HCT116 (cell line): Measurements from ENCODE around the gene SPATA19. TPM values are rescaled to one million over a fixed set of nuclear protein-coding genes. Genes with fewer than 3 reads are reported as not detected.

ENCODE experiments used
- ATAC-seq: fragments of 200-7000 bp; cut with Tn5 transposase; 2 replicates; pipeline ENCODE4 v1.9.1; 2020; ENCODE audit warnings: mild to moderate bottlenecking, moderate library complexity
- BruUV-seq: library from RNA; stranded (reverse); fragments of 400-500 nt; replicated peaks from 2 replicates; lab custom pipeline; 2021; lab: Mats Ljungman, UMichigan
- CTCF ChIA-PET: fragments of 300-600 bp; sonication (Branson Sonifier 250); formaldehyde crosslinking; loops from one replicate; lab custom pipeline; 2021; ENCODE audit warnings: antibody characterized with exemption; lab: Charles Lee
- POLR2A ChIA-PET: fragments of 300-600, 350-600 bp; sonication (Branson Sonifier 250); formaldehyde crosslinking; loops from one replicate; lab custom pipeline; 2021; ENCODE audit warnings: antibody characterized with exemption; lab: Charles Lee
- RAD21 ChIA-PET, 2 experiments: fragments of 300-600 bp; sonication (Branson Sonifier 250); formaldehyde crosslinking; loops; one replicate each; lab custom pipeline; 2023; ENCODE audit warnings: low total read pairs in 2 of 2; ENCODE audit not compliant: uncharacterized antibody in 2 of 2, unreplicated experiment in 2 of 2, low non-redundant PET in 1 of 2; lab: Charles Lee
- DNase-seq: peaks from one replicate; pipeline ENCODE4 v3.0.0-alpha.2; 2010; ENCODE audit warnings: low read depth, low spot score
- H2AFZ ChIP-seq: fragments of 200-600 bp; shearing (Covaris generic), sonication (generic); 2 replicates; pipeline ENCODE4 v1.6.1; 2017; ENCODE audit warnings: low read depth, mixed run types, mixed read lengths, antibody characterized with exemption, low read length; ENCODE audit not compliant: poor library complexity, severe bottlenecking
- H3K27ac ChIP-seq: 2 replicates; pipeline ENCODE4 v1.5.1; 2012; ENCODE audit warnings: low read depth, low read length
- H3K27me3 ChIP-seq: fragments of 200-600 bp; sonication (generic); 2 replicates; pipeline ENCODE4 v1.6.1; 2016; ENCODE audit warnings: mixed run types, low read length, mixed read lengths; ENCODE audit not compliant: insufficient read depth
- H3K36me3 ChIP-seq, 2 experiments: fragments of 200-500 bp in 1 of 2; fragments of 200-600 bp in 1 of 2; sonication (Bioruptor generic) in 1 of 2; sonication (generic) in 1 of 2; 2 replicates each; pipeline versions ENCODE4 v1.5.1 to v1.6.1; 2014 to 2016; ENCODE audit warnings: low read length in 2 of 2, inconsistent platforms in 1 of 2, mixed read lengths in 1 of 2, mixed run types in 1 of 2; ENCODE audit not compliant: insufficient read depth in 2 of 2, control insufficient read depth in 1 of 2
- H3K4me1 ChIP-seq, 2 experiments: fragments of 200-600 bp in 1 of 2; sonication (generic) in 1 of 2; 2 replicates each; pipeline versions ENCODE4 v1.5.1 to v1.6.1; 2012 to 2017; ENCODE audit warnings: low read length in 2 of 2, inconsistent platforms in 1 of 2, mild to moderate bottlenecking in 1 of 2, mixed read lengths in 1 of 2, mixed run types in 1 of 2, moderate library complexity in 1 of 2; ENCODE audit not compliant: insufficient read depth in 2 of 2, control insufficient read depth in 1 of 2
- H3K4me2 ChIP-seq: fragments of 200-600 bp; sonication (generic); 2 replicates; pipeline ENCODE4 v1.6.1; 2017; ENCODE audit warnings: mixed run types, low read length, mixed read lengths
- H3K4me3 ChIP-seq, 2 experiments: fragments of 200-600 bp in 1 of 2; sonication (generic) in 1 of 2; replicated peaks in 1 of 2; 2 replicates each; pipeline ENCODE4 v1.5.1; 2011 to 2016; ENCODE audit warnings: low read length in 2 of 2, control low read depth in 1 of 2, low read depth in 1 of 2, mild to moderate bottlenecking in 1 of 2, mixed read lengths in 1 of 2, mixed run types in 1 of 2
- H3K79me2 ChIP-seq: fragments of 200-600 bp; sonication (generic); 2 replicates; pipeline ENCODE4 v1.6.1; 2017; ENCODE audit warnings: mild to moderate bottlenecking, mixed run types, low read length, moderate library complexity, mixed read lengths; ENCODE audit not compliant: insufficient read depth
- H3K9ac ChIP-seq: fragments of 200-600 bp; sonication (generic); 2 replicates; pipeline ENCODE4 v1.6.1; 2016; ENCODE audit warnings: low read length, mixed read lengths
- H3K9me2 ChIP-seq: fragments of 200-600 bp; sonication (generic), shearing (Covaris generic); 2 replicates; pipeline ENCODE4 v1.6.1; 2017; ENCODE audit warnings: mixed run types, mild to moderate bottlenecking, moderate library complexity; ENCODE audit not compliant: insufficient read depth
- H3K9me3 ChIP-seq, 2 experiments: fragments of 200-500 bp in 1 of 2; fragments of 200-600 bp in 1 of 2; sonication (Bioruptor generic) in 1 of 2; sonication (generic) in 1 of 2; 2 replicates each; pipeline ENCODE4 v1.6.1; 2014 to 2017; ENCODE audit warnings: low read length in 2 of 2, mixed read lengths in 2 of 2, inconsistent platforms in 1 of 2, low read depth in 1 of 2, mild to moderate bottlenecking in 1 of 2, mixed run types in 1 of 2, moderate library complexity in 1 of 2; ENCODE audit not compliant: control insufficient read depth in 1 of 2, insufficient read depth in 1 of 2
- H4K20me1 ChIP-seq: fragments of 200-600 bp; sonication (generic), shearing (Covaris generic); 2 replicates; pipeline ENCODE4 v1.6.1; 2017; ENCODE audit warnings: mixed run types, mild to moderate bottlenecking, moderate library complexity; ENCODE audit not compliant: insufficient read depth
- CBX3 ChIP-seq: IDR thresholded peaks from 2 replicates; pipeline ENCODE4 v1.6.1; 2012; ENCODE audit warnings: low read depth
- CEBPB ChIP-seq: IDR thresholded peaks from 2 replicates; pipeline ENCODE4 v1.6.1; 2012; ENCODE audit warnings: low read depth
- CTCF ChIP-seq, 3 experiments: fragments of 200-600 bp in 1 of 3; sonication (generic) in 1 of 3; IDR thresholded peaks in 2 of 3; conservative IDR thresholded peaks in 1 of 3; 2 replicates each; pipeline ENCODE4 v1.5.1; 2012 to 2017; ENCODE audit warnings: low read depth in 2 of 3, low read length in 2 of 3, antibody characterized with exemption in 1 of 3, borderline replicate concordance in 1 of 3, control low read depth in 1 of 3, mild to moderate bottlenecking in 1 of 3, mixed read lengths in 1 of 3, mixed run types in 1 of 3, moderate library complexity in 1 of 3; ENCODE audit not compliant: insufficient read depth in 1 of 3
- EGR1 ChIP-seq: IDR thresholded peaks from 2 replicates; pipeline ENCODE4 v1.6.1; 2012; ENCODE audit warnings: low read depth
- EZH2phosphoT487 ChIP-seq: fragments of 200-600 bp; IDR thresholded peaks from 2 replicates; pipeline ENCODE4 v1.6.1; 2018; ENCODE audit warnings: antibody characterized with exemption, borderline replicate concordance
- FOSL1 ChIP-seq: IDR thresholded peaks from 2 replicates; pipeline ENCODE4 v1.6.1; 2012; ENCODE audit warnings: low read depth
- JUND ChIP-seq: IDR thresholded peaks from 2 replicates; pipeline ENCODE4 v1.6.1; 2012
- POLR2A ChIP-seq: IDR thresholded peaks from 2 replicates; pipeline ENCODE4 v1.7.0; 2011; ENCODE audit warnings: borderline replicate concordance; ENCODE audit not compliant: insufficient read depth, insufficient read length; ENCODE audit errors: extremely low read depth
- RAD21 ChIP-seq: IDR thresholded peaks from 2 replicates; pipeline ENCODE4 v1.6.1; 2012; ENCODE audit warnings: low read depth, mild to moderate bottlenecking
- SIN3A ChIP-seq: IDR thresholded peaks from 2 replicates; pipeline ENCODE4 v1.6.1; 2012; ENCODE audit warnings: low read depth
- SRF ChIP-seq: IDR thresholded peaks from 2 replicates; pipeline ENCODE4 v1.6.1; 2012; ENCODE audit warnings: low read depth
- TCF7L2 ChIP-seq: IDR thresholded peaks from 2 replicates; pipeline ENCODE4 v1.7.0; 2011; ENCODE audit warnings: borderline replicate concordance, inconsistent platforms; ENCODE audit not compliant: insufficient read depth, insufficient read length; ENCODE audit errors: extremely low read depth
- YY1 ChIP-seq: IDR thresholded peaks from 2 replicates; pipeline ENCODE4 v1.6.1; 2011; ENCODE audit warnings: low read length, low read depth, moderate library complexity, mild to moderate bottlenecking; ENCODE audit not compliant: insufficient replicate concordance; ENCODE audit errors: extremely low read depth
- ZFX ChIP-seq: fragments of 450-650 bp; IDR thresholded peaks from 2 replicates; pipeline ENCODE4 v1.6.1; 2017
- ZNF274 ChIP-seq: fragments of 200-500 bp; sonication (Bioruptor generic); IDR thresholded peaks from 2 replicates; pipeline ENCODE4 v1.6.1; 2014; ENCODE audit warnings: mild to moderate bottlenecking, low read depth, low read length, inconsistent platforms
- intact Hi-C: fragments of 100-400 bp; cut with micrococcal nuclease; formaldehyde crosslinking; loops from 2 replicates; pipeline ENCODE4 v1.10.0; 2022
- total RNA-seq: library from RNA; stranded (reverse); gene quantifications from one replicate; pipeline ENCODE4 v1.2.1, GENCODE V29; 2021; ENCODE audit not compliant: unreplicated experiment
- TF ChIP-seq, protein P1 (sequence below): IDR thresholded peaks from 2 replicates; pipeline ENCODE4 v1.6.1; 2011; ENCODE audit warnings: mild to moderate bottlenecking, low read length, moderate library complexity; ENCODE audit not compliant: insufficient replicate concordance; ENCODE audit errors: extremely low read depth
- TF ChIP-seq, protein P2 (sequence below): IDR thresholded peaks from 2 replicates; pipeline ENCODE4 v1.6.1; 2012
- TF ChIP-seq, protein P3 (sequence below): IDR thresholded peaks from 2 replicates; pipeline ENCODE4 v1.6.1; 2012

SPATA19 gene
- total RNA-seq, 1 experiment from 2014 or later: not detected

DNA sequence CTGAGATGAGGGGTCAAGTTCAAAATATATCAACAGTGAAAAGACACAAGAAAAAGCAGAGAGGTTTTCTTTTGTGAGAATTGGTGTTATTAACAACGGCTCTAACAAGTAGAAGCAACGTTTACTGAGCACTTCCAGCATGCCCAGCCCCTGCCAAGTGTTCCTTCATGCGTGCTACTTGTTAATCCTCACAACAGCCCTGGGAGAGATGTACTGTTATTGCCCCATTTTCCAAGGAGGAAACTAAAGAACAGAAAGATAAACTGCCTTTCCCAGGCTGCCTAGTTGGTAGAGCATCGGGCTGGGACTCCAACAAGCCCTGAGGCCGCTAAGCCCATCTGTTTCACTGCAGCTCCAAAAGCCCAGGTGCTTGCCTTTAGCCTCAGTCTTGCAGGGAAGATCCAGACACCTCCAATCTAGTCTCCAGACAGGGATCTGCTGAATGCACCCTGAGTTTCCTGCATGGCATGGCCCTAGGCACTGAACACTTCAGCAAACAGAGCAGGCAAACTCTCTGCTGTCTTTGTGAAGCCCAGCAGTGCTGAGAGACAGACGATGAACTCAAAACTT is 25.5 kb downstream of the SPATA19 start:
- TF ChIP-seq EGR1: no peak
- TF ChIP-seq ZFX: no peak
- TF ChIP-seq, protein P1, sequence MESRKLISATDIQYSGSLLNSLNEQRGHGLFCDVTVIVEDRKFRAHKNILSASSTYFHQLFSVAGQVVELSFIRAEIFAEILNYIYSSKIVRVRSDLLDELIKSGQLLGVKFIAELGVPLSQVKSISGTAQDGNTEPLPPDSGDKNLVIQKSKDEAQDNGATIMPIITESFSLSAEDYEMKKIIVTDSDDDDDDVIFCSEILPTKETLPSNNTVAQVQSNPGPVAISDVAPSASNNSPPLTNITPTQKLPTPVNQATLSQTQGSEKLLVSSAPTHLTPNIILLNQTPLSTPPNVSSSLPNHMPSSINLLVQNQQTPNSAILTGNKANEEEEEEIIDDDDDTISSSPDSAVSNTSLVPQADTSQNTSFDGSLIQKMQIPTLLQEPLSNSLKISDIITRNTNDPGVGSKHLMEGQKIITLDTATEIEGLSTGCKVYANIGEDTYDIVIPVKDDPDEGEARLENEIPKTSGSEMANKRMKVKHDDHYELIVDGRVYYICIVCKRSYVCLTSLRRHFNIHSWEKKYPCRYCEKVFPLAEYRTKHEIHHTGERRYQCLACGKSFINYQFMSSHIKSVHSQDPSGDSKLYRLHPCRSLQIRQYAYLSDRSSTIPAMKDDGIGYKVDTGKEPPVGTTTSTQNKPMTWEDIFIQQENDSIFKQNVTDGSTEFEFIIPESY: no peak
- no peak for TF ChIP-seq CEBPB
- TF ChIP-seq YY1: no peak
- TF ChIP-seq ZNF274: no peak
- TF ChIP-seq, protein P2, sequence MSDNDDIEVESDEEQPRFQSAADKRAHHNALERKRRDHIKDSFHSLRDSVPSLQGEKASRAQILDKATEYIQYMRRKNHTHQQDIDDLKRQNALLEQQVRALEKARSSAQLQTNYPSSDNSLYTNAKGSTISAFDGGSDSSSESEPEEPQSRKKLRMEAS: no peak
- TF ChIP-seq POLR2A: no peak
- no peak for TF ChIP-seq CTCF (IDR thresholded peaks at IDR 0.05 in 2 of 3, conservative IDR thresholded peaks at IDR 0.05 in 1 of 3; ENCODE audit: borderline replicate concordance in 1 of 3, insufficient read depth in 1 of 3, low read depth in 2 of 3, low read length in 2 of 3)
- TF ChIP-seq SIN3A: no peak
- TF ChIP-seq, protein P3, sequence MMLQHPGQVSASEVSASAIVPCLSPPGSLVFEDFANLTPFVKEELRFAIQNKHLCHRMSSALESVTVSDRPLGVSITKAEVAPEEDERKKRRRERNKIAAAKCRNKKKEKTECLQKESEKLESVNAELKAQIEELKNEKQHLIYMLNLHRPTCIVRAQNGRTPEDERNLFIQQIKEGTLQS: no peak
- TF ChIP-seq JUND: no peak
- TF ChIP-seq CBX3: no peak
- no peak for TF ChIP-seq EZH2phosphoT487
- no peak for TF ChIP-seq FOSL1
- TF ChIP-seq RAD21: no peak
- no peak for TF ChIP-seq TCF7L2
- no peak for TF ChIP-seq SRF
- TF ChIP-seq, all 23 proteins: peak for 0
- no peak overlapping the region for H3K27ac ChIP-seq
- H3K9me2 ChIP-seq: no peaks in the 10 kb centered on the region
- intact Hi-C loops: loop anchor here (5.0 kb wide), 1 partner anchor 743 kb away; no protein-coding TSS in a partner anchor
- no peaks in the 10 kb centered on the region for H3K4me1 ChIP-seq
- ChIA-PET CTCF (no interaction called here), RAD21 (no interaction called here), POLR2A (no interaction called here)
- ATAC-seq (no peak), DNase-seq (no peak)
- no TSS peak for BruUV-seq
- no peak overlapping the region for H2AFZ ChIP-seq
- no peaks in the 10 kb centered on the region for H4K20me1 ChIP-seq
- no peaks in the 10 kb centered on the region for H3K9me3 ChIP-seq
- H3K9ac ChIP-seq: no peak overlapping the region
- H3K27me3 ChIP-seq: peaks cover 4% of the 10 kb centered on the region; the same call in 1 of the 2 replicates
- H3K79me2 ChIP-seq: no peaks in the 10 kb centered on the region
- no peak overlapping the region for H3K4me3 ChIP-seq
- no peaks in the 10 kb centered on the region for H3K36me3 ChIP-seq
- no peak overlapping the region for H3K4me2 ChIP-seq
